Measurements from ENCODE around the gene KRT76. TPM values are rescaled to one million over a fixed set of nuclear protein-coding genes. Genes with fewer than 3 reads are reported as not detected.
"Not testable (repeated sequence)": the region's sequence is repeated elsewhere in the genome, so short reads cannot be mapped to it uniquely, and the experiment has no call there.

Gene KRT76
- total RNA-seq, 1 experiment from 2014 or later, result not detected

- intact Hi-C loops (cut with micrococcal nuclease), result no loop called here
- no peaks in the 10 kb centered on the region for H3K9me3 ChIP-seq (ENCODE audit: low read length)
- TF ChIP-seq EZH2phosphoT487 (IDR thresholded peaks at IDR 0.05; ENCODE audit: borderline replicate concordance, low read length) (no peak), EZH2 (IDR thresholded peaks at IDR 0.05; ENCODE audit: low read length, unreplicated experiment) (no peak), CTCF (conservative IDR thresholded peaks at IDR 0.05; ENCODE audit: low read depth, low read length) (no peak)
- H3K9ac ChIP-seq (ENCODE audit: low read length), result no peak overlapping the region; the same call in 1 of the 2 replicates
- ATAC-seq (no peak), DNase-seq (no peak)
- no peaks in the 10 kb centered on the region for H3K36me3 ChIP-seq (ENCODE audit: low read depth, low read length)
- H4K20me1 ChIP-seq (ENCODE audit: low read length), result no peaks in the 10 kb centered on the region
- no peaks in the 10 kb centered on the region for H3K79me2 ChIP-seq (ENCODE audit: low read length)
- H3K4me1 ChIP-seq (ENCODE audit: insufficient read depth, low read length), result peaks cover 64% of the 10 kb centered on the region
- H3K4me3 ChIP-seq (ENCODE audit: low read length), result no peak overlapping the region
- no peak overlapping the region for H2AFZ ChIP-seq (ENCODE audit: low read length)
- no TSS peak for BruUV-seq (replicated peaks)
- H3K27me3 ChIP-seq (ENCODE audit: low read length), result no peaks in the 10 kb centered on the region
- no peaks in the 10 kb centered on the region for H3F3A ChIP-seq (ENCODE audit: low read length, unreplicated experiment)
- CTCF ChIA-PET, result no interaction called here
- H3K9me2 ChIP-seq (replicated peaks; ENCODE audit: low read length), result no peaks in the 10 kb centered on the region
- H3K4me2 ChIP-seq (ENCODE audit: low read length), result no peak overlapping the region
- peak overlapping the region; percentile 89; the same call in 1 of the 2 replicates for H3K27ac ChIP-seq (ENCODE audit: low read length)
- POLR2A ChIA-PET (ENCODE audit: unreplicated experiment), result no interaction called here
Observed at GRCh38 chr12:52796429-52796794, 19.3 kb upstream of the KRT76 start.

GRCh38 chr12:52795694-52796428 is 18.7 kb upstream of the KRT76 start, which contains the start of gene KRT3:
Gene KRT3 (minus strand): TSS chr12:52796117. CDS start chr12:52796042, 75 bp downstream.
- Histone ChIP-seq H3K79me2 (ENCODE audit: low read length) (no peaks in the 10 kb centered on the region), H4K20me1 (ENCODE audit: low read length) (no peaks in the 10 kb centered on the region), H3K27me3 (ENCODE audit: low read length) (no peaks in the 10 kb centered on the region), H3F3A (ENCODE audit: low read length, unreplicated experiment) (no peaks in the 10 kb centered on the region), H3K9me2 (replicated peaks; ENCODE audit: low read length) (no peaks in the 10 kb centered on the region), H3K4me1 (ENCODE audit: insufficient read depth, low read length) (peaks cover 58% of the 10 kb centered on the region), H3K36me3 (ENCODE audit: low read depth, low read length) (no peaks in the 10 kb centered on the region), H3K4me2 (ENCODE audit: low read length) (peak within 1 kb of the TSS; percentile 32; the same call in 1 of the 2 replicates), H3K27ac (ENCODE audit: low read length) (peak within 1 kb of the TSS; percentile 96), H3K4me3 (ENCODE audit: low read length) (no peak within 1 kb of the TSS), H3K9ac (ENCODE audit: low read length) (peak within 1 kb of the TSS; percentile 71), H3K9me3 (ENCODE audit: low read length) (no peaks in the 10 kb centered on the region), H2AFZ (ENCODE audit: low read length) (no peak within 1 kb of the TSS)
- ChIA-PET CTCF (no interaction called here), POLR2A (ENCODE audit: unreplicated experiment) (no interaction called here)
- TF ChIP-seq EZH2phosphoT487 (IDR thresholded peaks at IDR 0.05; ENCODE audit: borderline replicate concordance, low read length), result no peak
- TF ChIP-seq EZH2 (IDR thresholded peaks at IDR 0.05; ENCODE audit: low read length, unreplicated experiment), result no peak
- TF ChIP-seq CTCF (conservative IDR thresholded peaks at IDR 0.05; ENCODE audit: low read depth, low read length), result no peak
- ATAC-seq, result no peak
- DNase-seq, result no peak
- no TSS peak for BruUV-seq (replicated peaks)
- intact Hi-C loops (cut with micrococcal nuclease), result no loop called here

GRCh38 chr12:52795332-52795674 is 18.2 kb upstream of the KRT76 start:
- Histone ChIP-seq H3K27ac (ENCODE audit: low read length) (peak overlapping the region; percentile 96), H3K4me1 (ENCODE audit: insufficient read depth, low read length) (peaks cover 53% of the 10 kb centered on the region), H3K9ac (ENCODE audit: low read length) (peak overlapping the region; percentile 71)
- DNase-seq; H3K9me2 ChIP-seq (replicated peaks; ENCODE audit: low read length); H3K36me3 ChIP-seq (ENCODE audit: low read depth, low read length); ATAC-seq; POLR2A ChIA-PET (ENCODE audit: unreplicated experiment); H3K27me3 ChIP-seq (ENCODE audit: low read length); H3K4me3 ChIP-seq (ENCODE audit: low read length); H2AFZ ChIP-seq (ENCODE audit: low read length); H4K20me1 ChIP-seq (ENCODE audit: low read length); BruUV-seq (replicated peaks); H3K9me3 ChIP-seq (ENCODE audit: low read length); CTCF ChIA-PET; H3K79me2 ChIP-seq (ENCODE audit: low read length); H3F3A ChIP-seq (ENCODE audit: low read length, unreplicated experiment); H3K4me2 ChIP-seq (ENCODE audit: low read length); intact Hi-C loops (cut with micrococcal nuclease): not testable (repeated sequence)

Measured in PC-3 (cell line).